HG03066 (cell line): ENCODE measurements around the gene TAF4B.
"Not testable (repeated sequence)": the region's sequence is repeated elsewhere in the genome, so short reads cannot be mapped to it uniquely, and the experiment has no call there.

ENCODE experiments used
- ATAC-seq: cut with Tn5 transposase; IDR thresholded peaks from one replicate; pipeline ENCODE4 v1.9.1; 2021; ENCODE audit warnings: low read depth; ENCODE audit not compliant: unreplicated experiment

The TAF4B gene

GRCh38 chr18:26237363-26237762 lies 11.1 kb downstream of the TAF4B start:
- not testable (repeated sequence) for ATAC-seq

- not testable (repeated sequence) for ATAC-seq
These were observed 12.5 kb downstream of the TAF4B start for GRCh38 chr18:26238718-26239117.

GRCh38 chr18:26242392-26242791 lies 16.1 kb downstream of the TAF4B start:
- ATAC-seq, result not testable (repeated sequence)

- not testable (repeated sequence) for ATAC-seq
These were observed 19.2 kb downstream of the TAF4B start for GRCh38 chr18:26245434-26245833.

GRCh38 chr18:26252411-26252810 lies 26.2 kb downstream of the TAF4B start:
- ATAC-seq, result no peak

GRCh38 chr18:26254808-26255207 lies 28.6 kb downstream of the TAF4B start:
- ATAC-seq, result not testable (repeated sequence)

- no peak for ATAC-seq
These were observed 29.7 kb downstream of the TAF4B start for GRCh38 chr18:26255695-26256622.

- ATAC-seq, result no peak
These were observed 32.5 kb downstream of the TAF4B start for GRCh38 chr18:26258711-26259110.

GRCh38 chr18:26259416-26259815 lies 33.2 kb downstream of the TAF4B start:
- not testable (repeated sequence) for ATAC-seq

- ATAC-seq, result no peak
These were observed 35.9 kb downstream of the TAF4B start for GRCh38 chr18:26262156-26262555.

GRCh38 chr18:26267357-26267930 lies 41.2 kb downstream of the TAF4B start:
- no peak for ATAC-seq

- no peak for ATAC-seq
These were observed 42.2 kb downstream of the TAF4B start for GRCh38 chr18:26268454-26268853.

GRCh38 chr18:26271917-26272549 lies 45.8 kb downstream of the TAF4B start:
- ATAC-seq, result no peak

- ATAC-seq, result no peak
These were observed 51.1 kb downstream of the TAF4B start for GRCh38 chr18:26277374-26277773.

GRCh38 chr18:26279428-26279827 lies 53.2 kb downstream of the TAF4B start:
- ATAC-seq, result no peak

- ATAC-seq, result no peak
These were observed 59.8 kb downstream of the TAF4B start for GRCh38 chr18:26286008-26286407.

- no peak for ATAC-seq
These were observed 61.4 kb downstream of the TAF4B start for GRCh38 chr18:26287644-26288043.

- no peak for ATAC-seq
These were observed 64.1 kb downstream of the TAF4B start for GRCh38 chr18:26290385-26290784.

GRCh38 chr18:26293982-26294381 lies 67.7 kb downstream of the TAF4B start:
- ATAC-seq, result no peak

- ATAC-seq, result no peak
These were observed 71.9 kb downstream of the TAF4B start for GRCh38 chr18:26298107-26298506.

GRCh38 chr18:26301681-26302080 lies 75.4 kb downstream of the TAF4B start:
- no peak for ATAC-seq
